CD4-positive, alpha-beta T cell treated with Interferon gamma for 1 hour (primary cell): Measurements from ENCODE around the gene PRELID1.
A peak's percentile ranks its signal among the peaks of the same experiment; 100 is the strongest.
"Not testable (repeated sequence)": the region's sequence is repeated elsewhere in the genome, so short reads cannot be mapped to it uniquely, and the experiment has no call there.

Source experiments
- DNase-seq: peaks from one replicate; pipeline ENCODE4 v3.0.0-alpha.2; 2020

Gene PRELID1

GRCh38 chr5:177336603-177337494, 33.2 kb downstream of the PRELID1 start:
- no peak for DNase-seq

- DNase-seq = no peak
Measured at GRCh38 chr5:177338251-177339106, 34.9 kb downstream of the PRELID1 start.

- DNase-seq = no peak
Measured at GRCh38 chr5:177339107-177339638, 35.6 kb downstream of the PRELID1 start.

- not testable (repeated sequence) for DNase-seq
Measured at GRCh38 chr5:177343000-177343399, 39.4 kb downstream of the PRELID1 start.

- DNase-seq = no peak
Measured at GRCh38 chr5:177343777-177344176, 40.2 kb downstream of the PRELID1 start.

GRCh38 chr5:177344891-177345290, 41.3 kb downstream of the PRELID1 start:
- no peak for DNase-seq

GRCh38 chr5:177346820-177347219, 43.2 kb downstream of the PRELID1 start:
- no peak for DNase-seq

- no peak for DNase-seq
Measured at GRCh38 chr5:177347699-177348098, 44.1 kb downstream of the PRELID1 start.

- DNase-seq = no peak
Measured at GRCh38 chr5:177349362-177349647, 45.7 kb downstream of the PRELID1 start.

GRCh38 chr5:177349762-177350161, 46.2 kb downstream of the PRELID1 start:
- DNase-seq = no peak

GRCh38 chr5:177350776-177351391, 47.3 kb downstream of the PRELID1 start:
- DNase-seq = no peak

- DNase-seq = peak; percentile 92
Measured at GRCh38 chr5:177351392-177352329, 48.1 kb downstream of the PRELID1 start, which contains the start of gene LMAN2. Gene LMAN2, minus strand, starts transcription at chr5:177351668. Its CDS starts 21 bp downstream, at chr5:177351647.

- DNase-seq = no peak
Measured at GRCh38 chr5:177353093-177353492, 49.5 kb downstream of the PRELID1 start.

- DNase-seq = no peak
Measured at GRCh38 chr5:177354256-177354655, 50.7 kb downstream of the PRELID1 start.

GRCh38 chr5:177354711-177355110, 51.1 kb downstream of the PRELID1 start:
- no peak for DNase-seq

GRCh38 chr5:177355162-177355867, 51.7 kb downstream of the PRELID1 start:
- no peak for DNase-seq

GRCh38 chr5:177355868-177356168, 52.2 kb downstream of the PRELID1 start:
- no peak for DNase-seq
